ENCODE results near the gene TBC1D8. TPM values are rescaled to one million over a fixed set of nuclear protein-coding genes. Genes with fewer than 3 reads are reported as not detected.

Gene TBC1D8
- polyA plus RNA-seq, 3 donors, result 16.1 to 78.0 (median 22.4) TPM

DNA sequence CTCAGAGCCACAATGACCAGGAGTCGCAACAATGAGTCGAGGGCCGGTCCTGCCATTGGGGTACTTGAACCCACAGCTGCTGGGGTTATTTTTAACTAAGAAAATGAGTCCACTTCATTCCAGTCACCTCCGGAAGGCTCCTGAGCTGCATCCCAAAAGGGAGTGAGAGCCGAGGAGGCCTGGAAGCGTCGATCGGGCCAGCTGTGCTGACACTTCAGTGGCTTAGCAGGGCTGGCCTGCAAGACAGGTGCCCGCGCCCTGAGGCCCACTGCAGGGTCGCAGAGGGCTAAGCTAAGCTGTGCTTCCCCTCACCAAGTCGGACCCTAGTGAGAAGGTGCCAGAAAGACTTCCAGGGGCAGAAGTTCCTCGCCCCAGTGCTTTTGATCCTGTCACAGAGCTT is 21.1 kb downstream of the TBC1D8 start:
- H3K9me3 Mint-ChIP-seq, result peaks cover 5 to 16% (median 10%) of the 10 kb centered on the region in 7 donors
- H2AFZ ChIP-seq (ENCODE audit: insufficient read depth, low read depth, low read length, poor library complexity, severe bottlenecking), result no peak overlapping the region
- H3K4me1 ChIP-seq (ENCODE audit: control insufficient read depth in 1 of 2, insufficient read depth in 2 of 2, low read length in 2 of 2), result peaks cover 33 to 40% of the 10 kb centered on the region in 2 donors
- H3K27ac Mint-ChIP-seq, result peak overlapping the region in 1 of 7 donors; percentile 16
- no peak overlapping the region for H3K27ac ChIP-seq (ENCODE audit: low read depth in 1 of 2, low read length in 2 of 2)
- H3K27me3 Mint-ChIP-seq (ENCODE audit: low read depth in 3 of 3), result peaks cover 0 to 2% (median 0%) of the 10 kb centered on the region in 3 donors
- H3K27me3 ChIP-seq (ENCODE audit: control insufficient read depth in 2 of 2, insufficient read depth in 2 of 2, low read length in 2 of 2), result no peaks in the 10 kb centered on the region
- H3K9ac ChIP-seq (ENCODE audit: insufficient read depth, low read length, poor library complexity, severe bottlenecking), result no peak overlapping the region
- intact Hi-C loops (cut with micrococcal nuclease), result no loop called here
- H3K36me3 ChIP-seq (replicated peaks in 1 of 2; ENCODE audit: control insufficient read depth in 1 of 2, insufficient read depth in 2 of 2, low read length in 2 of 2), result no peaks in the 10 kb centered on the region
- 94% methylated on average over 13 of the region's 13 CpGs for WGBS (ENCODE audit: insufficient coverage)
- H4K20me1 ChIP-seq (ENCODE audit: insufficient read depth, low read length), result peaks cover 99% of the 10 kb centered on the region
- no peak for TF ChIP-seq CTCF (IDR thresholded peaks at IDR 0.05)
- H3K4me1 Mint-ChIP-seq, result peaks cover 45% of the 10 kb centered on the region
- H3K79me2 ChIP-seq (ENCODE audit: insufficient read depth, low read length), result peaks cover 30% of the 10 kb centered on the region
- H3K9me3 ChIP-seq (replicated peaks in 1 of 2; ENCODE audit: control insufficient read depth in 1 of 2, insufficient read depth in 1 of 2, low read length in 2 of 2), result no peaks in the 10 kb centered on the region
- no peak overlapping the region for H3K4me3 ChIP-seq (replicated peaks in 1 of 3; ENCODE audit: low read depth in 2 of 3, low read length in 3 of 3)
- no peak overlapping the region for H3K4me2 ChIP-seq (replicated peaks; ENCODE audit: extremely low read depth, low read length, poor library complexity, severe bottlenecking)
- no peak overlapping the region for H3K4me3 Mint-ChIP-seq
- H3K36me3 Mint-ChIP-seq, result peaks cover 5 to 6% of the 10 kb centered on the region in 2 donors
- DNase-seq, result no peak

DNA sequence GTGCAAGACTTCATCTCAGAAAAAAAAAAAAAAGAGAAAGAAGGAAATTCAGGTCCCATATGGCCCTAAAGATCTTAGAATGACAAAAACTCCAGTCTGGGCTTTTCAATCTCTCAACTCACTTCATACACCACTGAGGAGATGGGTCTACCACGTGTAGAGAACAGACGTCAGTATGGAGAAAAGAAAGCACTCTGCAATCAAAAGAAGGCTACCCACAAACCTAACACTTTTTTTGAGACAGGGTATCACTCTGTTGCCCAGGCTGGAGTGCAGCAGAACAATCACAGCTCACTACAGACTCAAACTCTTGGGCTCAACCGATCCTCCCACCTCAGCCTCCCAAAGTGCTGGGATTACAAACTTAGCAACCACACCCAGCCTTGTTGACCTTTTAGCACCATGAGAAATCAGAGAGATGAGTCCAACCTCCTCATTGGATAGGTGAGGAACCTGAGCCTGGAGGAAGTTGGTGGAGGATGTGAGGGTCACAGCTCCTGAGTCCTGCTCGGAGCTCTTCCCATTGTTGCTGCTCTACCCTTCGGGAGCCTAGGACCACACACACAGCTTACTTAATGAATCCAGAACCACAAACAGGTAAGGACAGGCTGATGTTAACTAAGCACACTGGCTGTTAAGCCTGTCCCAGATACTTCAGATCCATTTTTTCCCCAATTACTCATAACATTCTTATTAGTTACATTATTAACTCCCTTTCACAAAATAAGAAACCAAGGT is 23.7 kb downstream of the TBC1D8 start:
- H3K27ac Mint-ChIP-seq, result no peak overlapping the region
- H3K4me1 Mint-ChIP-seq, result peaks cover 58% of the 10 kb centered on the region
- Histone ChIP-seq H3K4me2 (replicated peaks; ENCODE audit: extremely low read depth, low read length, poor library complexity, severe bottlenecking) (no peak overlapping the region), H3K9me3 (replicated peaks in 1 of 2; ENCODE audit: control insufficient read depth in 1 of 2, insufficient read depth in 1 of 2, low read length in 2 of 2) (no peaks in the 10 kb centered on the region), H2AFZ (ENCODE audit: insufficient read depth, low read depth, low read length, poor library complexity, severe bottlenecking) (no peak overlapping the region), H4K20me1 (ENCODE audit: insufficient read depth, low read length) (peaks cover 100% of the 10 kb centered on the region), H3K27me3 (ENCODE audit: control insufficient read depth in 2 of 2, insufficient read depth in 2 of 2, low read length in 2 of 2) (no peaks in the 10 kb centered on the region), H3K36me3 (replicated peaks in 1 of 2; ENCODE audit: control insufficient read depth in 1 of 2, insufficient read depth in 2 of 2, low read length in 2 of 2) (peaks cover 0 to 5% of the 10 kb centered on the region in 2 donors), H3K27ac (ENCODE audit: low read depth in 1 of 2, low read length in 2 of 2) (no peak overlapping the region), H3K4me1 (ENCODE audit: control insufficient read depth in 1 of 2, insufficient read depth in 2 of 2, low read length in 2 of 2) (peaks cover 32 to 44% of the 10 kb centered on the region in 2 donors), H3K9ac (ENCODE audit: insufficient read depth, low read length, poor library complexity, severe bottlenecking) (no peak overlapping the region), H3K4me3 (replicated peaks in 1 of 3; ENCODE audit: low read depth in 2 of 3, low read length in 3 of 3) (no peak overlapping the region), H3K79me2 (ENCODE audit: insufficient read depth, low read length) (peaks cover 55% of the 10 kb centered on the region)
- 90% methylated on average over 2 of the region's 5 CpGs for WGBS (ENCODE audit: insufficient coverage)
- no peak for TF ChIP-seq CTCF (IDR thresholded peaks at IDR 0.05)
- no peak for DNase-seq
- intact Hi-C loops (cut with micrococcal nuclease), result loop anchor here in 1 of 2 donors (5.0 kb wide), 1 partner anchor 45 kb away; no protein-coding TSS in a partner anchor
- peaks cover 0 to 3% (median 0%) of the 10 kb centered on the region in 7 donors for H3K9me3 Mint-ChIP-seq
- no peak overlapping the region for H3K4me3 Mint-ChIP-seq
- H3K27me3 Mint-ChIP-seq (ENCODE audit: low read depth in 3 of 3), result peaks cover 0 to under 1% (median 0%) of the 10 kb centered on the region in 3 donors
- peaks cover 11 to 24% of the 10 kb centered on the region in 2 donors for H3K36me3 Mint-ChIP-seq

Data from CD14-positive monocyte (primary cell).